Cortex of kidney (tissue), 1 donor: Measurements from ENCODE around the gene LCLAT1.

Source experiments
- DNase-seq: peaks from one replicate; lab custom pipeline; 2025; lab: John Stamatoyannopoulos, UW

Gene LCLAT1

GRCh38 chr2:30514848-30515435, 67.9 kb downstream of the LCLAT1 start:
- DNase-seq = no peak

GRCh38 chr2:30516166-30516565, 69.1 kb downstream of the LCLAT1 start:
- DNase-seq = no peak

GRCh38 chr2:30519796-30520195, 72.8 kb downstream of the LCLAT1 start:
- no peak for DNase-seq

- DNase-seq = no peak
Measured at GRCh38 chr2:30522421-30522820, 75.4 kb downstream of the LCLAT1 start.

GRCh38 chr2:30527411-30527810, 80.4 kb downstream of the LCLAT1 start:
- no peak for DNase-seq

GRCh38 chr2:30527859-30528258, 80.8 kb downstream of the LCLAT1 start:
- no peak for DNase-seq

- DNase-seq = no peak
Measured at GRCh38 chr2:30530346-30530745, 83.3 kb downstream of the LCLAT1 start.

GRCh38 chr2:30541680-30542079, 94.6 kb downstream of the LCLAT1 start:
- no peak for DNase-seq

GRCh38 chr2:30545875-30546274, 98.8 kb downstream of the LCLAT1 start:
- no peak for DNase-seq

GRCh38 chr2:30548386-30548785, 101.3 kb downstream of the LCLAT1 start:
- no peak for DNase-seq

GRCh38 chr2:30549096-30549495, 102.0 kb downstream of the LCLAT1 start:
- no peak for DNase-seq

GRCh38 chr2:30559544-30560275, 112.7 kb downstream of the LCLAT1 start:
- no peak for DNase-seq

- no peak for DNase-seq
Measured at GRCh38 chr2:30561349-30561748, 114.3 kb downstream of the LCLAT1 start.

- no peak for DNase-seq
Measured at GRCh38 chr2:30565851-30566358, 118.9 kb downstream of the LCLAT1 start.

GRCh38 chr2:30566631-30567030, 119.6 kb downstream of the LCLAT1 start:
- DNase-seq = no peak

GRCh38 chr2:30567317-30567716, 120.3 kb downstream of the LCLAT1 start:
- DNase-seq = no peak

GRCh38 chr2:30569946-30570345, 122.9 kb downstream of the LCLAT1 start:
- no peak for DNase-seq

- DNase-seq = no peak
Measured at GRCh38 chr2:30577151-30577550, 130.1 kb downstream of the LCLAT1 start.

- DNase-seq = no peak
Measured at GRCh38 chr2:30580391-30580790, 133.3 kb downstream of the LCLAT1 start.

GRCh38 chr2:30582521-30582920, 135.5 kb downstream of the LCLAT1 start:
- DNase-seq = no peak

- DNase-seq = no peak
Measured at GRCh38 chr2:30583204-30583749, 136.2 kb downstream of the LCLAT1 start.

- DNase-seq = no peak
Measured at GRCh38 chr2:30584116-30584515, 137.1 kb downstream of the LCLAT1 start.

GRCh38 chr2:30588994-30589393, 141.9 kb downstream of the LCLAT1 start:
- no peak for DNase-seq
